Measurements from ENCODE around the gene AS3MT. TPM values are rescaled to one million over a fixed set of nuclear protein-coding genes. Genes with fewer than 3 reads are reported as not detected.
A peak's percentile ranks its signal among the peaks of the same experiment; 100 is the strongest.
"Not testable (repeated sequence)": the region's sequence is repeated elsewhere in the genome, so short reads cannot be mapped to it uniquely, and the experiment has no call there.

Gene AS3MT
- total and polyA plus RNA-seq, 2 experiments from 2014 or later, result 6.6 to 16.2 TPM

GRCh38 chr10:102919992-102920739 is 50.9 kb downstream of the AS3MT start:
- TF ChIP-seq CTCF (IDR thresholded peaks at IDR 0.05; ENCODE audit: low read depth, low read length), result no peak
- Histone ChIP-seq H3K4me3 (peak overlapping the region; percentile 74), H3K27ac (no peak overlapping the region), H3K36me3 (no peaks in the 10 kb centered on the region), H3K9me3 (ENCODE audit: low read depth) (no peaks in the 10 kb centered on the region), H3K27me3 (peaks cover 10% of the 10 kb centered on the region), H3K4me1 (ENCODE audit: low read depth) (peaks cover 17% of the 10 kb centered on the region)
- DNase-seq (ENCODE audit: low read depth in 1 of 2, low spot score in 1 of 2), result no peak

DNA sequence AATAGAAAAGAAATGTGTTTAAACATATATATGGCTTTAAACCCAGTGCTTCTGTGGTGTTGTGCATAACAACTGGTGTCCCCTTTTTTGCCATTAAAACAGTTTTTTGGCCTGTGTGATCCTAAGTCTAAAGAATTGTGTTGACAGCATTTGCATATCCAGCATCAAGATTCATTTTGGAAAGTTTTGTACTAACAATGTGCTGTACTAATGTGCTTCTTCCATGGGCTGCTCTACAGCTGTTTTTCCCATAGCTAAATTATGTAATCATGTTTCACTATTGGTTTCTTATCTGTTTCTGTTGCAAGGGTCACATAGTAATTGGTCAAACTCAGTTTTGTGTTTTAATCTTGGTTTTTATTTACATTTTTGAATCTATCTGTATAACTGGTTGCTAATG is 54.3 kb downstream of the AS3MT start:
- peaks cover 17% of the 10 kb centered on the region for H3K4me1 ChIP-seq (ENCODE audit: low read depth)

DNA sequence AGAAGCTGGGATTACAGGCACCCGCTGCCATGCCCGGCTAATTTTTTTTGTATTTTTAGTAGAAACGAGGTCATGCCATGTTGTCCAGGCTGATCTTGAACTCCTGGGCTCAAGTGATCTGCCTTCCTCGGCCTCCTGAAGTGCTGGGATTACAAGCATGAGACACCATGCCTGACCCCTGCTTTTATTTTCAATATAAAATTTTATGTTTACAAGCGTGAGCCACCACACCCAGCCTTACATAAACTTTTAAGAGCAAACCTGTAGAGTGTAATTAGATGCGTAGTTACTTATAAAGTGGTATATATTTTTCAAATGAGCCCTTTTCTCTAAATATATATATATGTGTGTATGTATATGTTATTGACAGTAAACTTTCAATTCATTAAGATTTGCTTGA is 57.6 kb downstream of the AS3MT start:
- DNase-seq (ENCODE audit: low read depth in 1 of 2, low spot score in 1 of 2), result no peak
- no peaks in the 10 kb centered on the region for H3K4me1 ChIP-seq (ENCODE audit: low read depth)
- H3K36me3 ChIP-seq, result no peaks in the 10 kb centered on the region
- TF ChIP-seq CTCF (IDR thresholded peaks at IDR 0.05; ENCODE audit: low read depth, low read length), result no peak
- no peak overlapping the region for H3K4me3 ChIP-seq
- no peaks in the 10 kb centered on the region for H3K27me3 ChIP-seq
- H3K9me3 ChIP-seq (ENCODE audit: low read depth), result no peaks in the 10 kb centered on the region
- H3K27ac ChIP-seq, result no peak overlapping the region

More for the DNA sequence above, 54.3 kb downstream of the AS3MT start:
- H3K9me3 ChIP-seq (ENCODE audit: low read depth), result no peaks in the 10 kb centered on the region
- peaks cover 10% of the 10 kb centered on the region for H3K27me3 ChIP-seq
- no peak for DNase-seq (ENCODE audit: low read depth in 1 of 2, low spot score in 1 of 2)
- no peak for TF ChIP-seq CTCF (IDR thresholded peaks at IDR 0.05; ENCODE audit: low read depth, low read length)
- H3K36me3 ChIP-seq, result no peaks in the 10 kb centered on the region
- H3K27ac ChIP-seq, result no peak overlapping the region
- H3K4me3 ChIP-seq, result no peak overlapping the region

DNA sequence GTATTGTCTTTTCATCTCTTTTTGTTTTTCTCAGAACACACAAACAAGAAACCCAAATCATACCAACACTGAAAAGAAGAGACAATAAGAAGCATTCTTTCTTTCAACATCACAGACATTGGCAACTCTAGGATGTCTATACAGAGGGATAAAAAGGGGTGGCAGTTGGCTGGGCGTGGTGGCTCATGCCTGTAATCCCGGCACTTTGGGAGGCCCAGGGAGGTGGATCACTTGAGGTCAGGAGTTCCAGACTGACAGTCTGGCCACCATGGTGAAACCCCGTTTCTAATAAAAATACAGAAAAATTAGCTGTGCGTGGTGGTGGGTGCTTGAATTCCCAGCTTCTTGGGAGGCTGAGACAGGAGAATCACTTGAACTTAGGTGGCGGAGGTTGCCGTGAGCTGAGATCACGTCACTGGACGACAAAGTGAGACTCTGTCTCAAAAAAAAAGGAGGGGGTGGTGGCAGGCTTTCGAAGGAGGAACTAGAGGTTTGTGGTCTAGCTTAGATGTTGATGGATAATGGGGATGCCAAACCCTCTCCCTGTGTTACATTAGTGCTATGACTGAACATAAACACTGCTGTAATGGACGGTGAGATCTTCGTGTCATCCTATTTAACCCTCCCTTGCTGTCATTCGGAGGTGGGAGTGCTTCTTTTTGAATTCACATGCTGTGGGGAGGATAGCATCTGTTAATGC is 58.2 kb downstream of the AS3MT start:
- no peaks in the 10 kb centered on the region for H3K4me1 ChIP-seq (ENCODE audit: low read depth)
- no peaks in the 10 kb centered on the region for H3K9me3 ChIP-seq (ENCODE audit: low read depth)
- no peak for DNase-seq (ENCODE audit: low read depth in 1 of 2, low spot score in 1 of 2)
- no peaks in the 10 kb centered on the region for H3K36me3 ChIP-seq
- no peaks in the 10 kb centered on the region for H3K27me3 ChIP-seq
- no peak for TF ChIP-seq CTCF (IDR thresholded peaks at IDR 0.05; ENCODE audit: low read depth, low read length)
- no peak overlapping the region for H3K27ac ChIP-seq
- H3K4me3 ChIP-seq, result no peak overlapping the region

DNA sequence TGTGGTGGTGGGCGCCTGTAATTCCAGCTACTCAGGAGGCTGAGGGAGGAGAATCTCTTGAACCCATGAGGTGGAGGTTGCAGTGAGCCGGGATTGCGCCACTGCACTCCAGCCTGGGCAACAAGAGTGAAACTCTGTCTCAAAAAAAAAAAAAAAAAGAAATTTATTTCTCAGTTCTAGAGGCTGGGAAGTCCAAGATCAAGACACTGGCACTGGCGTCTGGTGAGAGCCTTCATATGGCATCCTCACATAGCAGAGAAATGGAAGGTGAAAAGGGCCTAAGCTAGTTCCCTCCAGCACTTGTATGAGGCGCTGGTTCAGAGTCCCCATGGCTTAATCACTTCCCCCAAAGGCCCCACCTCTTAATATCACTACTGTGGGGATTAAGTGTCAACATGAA is 59.2 kb downstream of the AS3MT start:
- not testable (repeated sequence) for DNase-seq (ENCODE audit: low read depth in 1 of 2, low spot score in 1 of 2); H3K4me1 ChIP-seq (ENCODE audit: low read depth); H3K36me3 ChIP-seq; H3K27ac ChIP-seq; H3K9me3 ChIP-seq (ENCODE audit: low read depth); H3K4me3 ChIP-seq; H3K27me3 ChIP-seq

GRCh38 chr10:102930720-102931119 is 61.5 kb downstream of the AS3MT start:
- H3K27me3 ChIP-seq, result no peaks in the 10 kb centered on the region
- no peak for DNase-seq (ENCODE audit: low read depth in 1 of 2, low spot score in 1 of 2)
- no peaks in the 10 kb centered on the region for H3K4me1 ChIP-seq (ENCODE audit: low read depth)
- no peak overlapping the region for H3K27ac ChIP-seq
- H3K36me3 ChIP-seq, result no peaks in the 10 kb centered on the region
- no peak for TF ChIP-seq CTCF (IDR thresholded peaks at IDR 0.05; ENCODE audit: low read depth, low read length)
- no peaks in the 10 kb centered on the region for H3K9me3 ChIP-seq (ENCODE audit: low read depth)
- no peak overlapping the region for H3K4me3 ChIP-seq
